NCI-H1436 treated with DMSO at 0.1 percent for 48 hours (cell line): ENCODE results near the gene AUTS2.
A peak's percentile ranks its signal among the peaks of the same experiment; 100 is the strongest.

Source experiments
- DNase-seq: peaks from one replicate; lab custom pipeline; 2025; lab: John Stamatoyannopoulos, UW

Gene AUTS2

DNA sequence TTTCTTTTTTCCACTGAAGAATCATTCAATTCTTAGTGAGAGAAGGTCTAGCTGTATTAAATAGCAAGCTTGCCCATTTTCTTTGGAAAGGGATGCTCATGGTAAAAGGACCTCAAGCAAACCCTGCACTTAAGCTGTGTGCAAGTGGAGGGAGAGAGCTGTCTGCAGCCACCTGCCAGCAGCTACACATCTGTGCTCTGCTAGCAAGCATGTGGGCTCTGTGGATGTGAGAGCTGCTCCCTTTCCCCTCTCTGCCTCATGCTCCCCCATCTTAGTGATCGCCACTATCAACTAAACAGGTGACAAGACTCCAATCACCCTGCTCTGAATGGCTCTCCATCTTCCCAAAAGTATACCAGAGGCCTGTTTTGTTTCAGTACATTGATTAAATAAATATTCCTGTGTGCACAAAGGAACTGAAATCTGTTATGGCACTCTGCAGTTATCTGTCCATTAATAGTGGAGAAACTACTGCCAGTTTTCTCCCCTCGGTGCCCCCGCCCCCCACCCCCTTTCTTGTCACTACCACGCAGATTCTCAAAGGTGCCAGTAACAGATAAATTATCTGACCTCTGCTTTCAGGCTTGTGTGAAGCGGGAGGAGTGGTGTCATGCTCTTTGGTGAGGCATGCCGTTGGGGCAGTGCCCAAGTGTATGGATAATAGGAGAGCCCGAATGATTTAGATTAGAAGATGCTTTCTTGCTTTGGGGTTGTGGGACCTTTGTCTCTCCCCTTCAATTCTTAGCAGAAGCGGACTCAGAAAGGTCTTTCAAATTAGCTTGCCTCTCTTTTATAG, 26.4 kb downstream of the AUTS2 start:
- DNase-seq, result no peak

DNA sequence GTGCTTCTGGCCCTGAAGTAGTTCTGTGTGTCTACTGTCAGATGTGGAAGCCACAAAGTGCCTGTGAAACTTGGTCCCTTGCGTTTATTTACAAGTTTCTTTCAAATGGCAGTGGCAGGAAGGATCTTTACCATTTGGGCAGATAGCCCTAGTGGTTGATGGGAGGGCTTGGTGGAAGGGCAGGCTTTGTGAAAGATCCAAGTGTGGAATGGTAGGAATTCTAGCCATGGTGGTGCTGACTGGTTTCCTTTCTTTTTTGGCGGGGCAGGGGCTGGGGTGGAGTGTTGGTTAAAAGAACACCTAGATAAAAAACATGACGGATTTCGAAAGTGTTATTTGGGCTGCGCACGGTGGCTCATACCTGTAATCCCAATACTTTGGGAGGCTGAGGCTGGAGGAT, 27.0 kb downstream of the AUTS2 start:
- DNase-seq, result no peak

DNA sequence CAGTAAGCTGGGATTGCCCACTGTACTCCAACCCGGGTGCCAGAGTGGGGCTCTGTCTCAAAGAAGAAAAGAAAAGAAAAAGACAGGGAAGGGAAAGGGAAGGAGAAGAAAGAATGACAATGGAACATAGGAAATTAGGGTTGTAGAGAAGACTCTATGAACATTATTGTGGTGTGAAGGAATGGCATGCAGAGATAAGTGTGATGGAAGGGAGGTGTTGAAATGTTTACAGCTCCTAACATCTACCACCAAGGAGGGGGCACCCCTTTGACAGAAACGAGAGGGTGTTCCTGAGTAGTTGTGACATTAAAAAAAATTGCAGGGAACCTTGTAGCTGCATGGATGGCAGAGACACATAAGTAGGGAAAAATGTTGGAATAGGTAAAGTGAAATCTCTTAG, 27.5 kb downstream of the AUTS2 start:
- DNase-seq, result no peak

DNA sequence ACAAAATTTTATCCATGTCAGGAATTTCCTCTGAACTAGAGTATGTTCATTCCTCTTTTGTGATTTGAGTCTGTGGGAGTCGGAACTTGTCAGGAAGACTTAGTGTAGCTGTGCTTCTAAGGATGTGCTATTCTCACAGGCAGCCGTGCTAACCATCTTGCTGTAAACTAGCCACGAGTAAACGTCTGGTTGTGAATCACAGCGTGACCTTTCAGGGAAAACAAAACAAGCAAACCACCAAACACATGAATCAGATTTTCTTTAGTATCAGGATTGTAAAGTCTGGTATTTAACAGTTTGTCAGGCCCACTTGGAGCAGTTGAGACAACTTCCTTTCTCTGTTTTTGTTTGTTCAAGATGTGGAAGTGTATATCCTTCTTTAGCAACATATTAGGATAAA, 32.0 kb downstream of the AUTS2 start:
- DNase-seq, result no peak

DNA sequence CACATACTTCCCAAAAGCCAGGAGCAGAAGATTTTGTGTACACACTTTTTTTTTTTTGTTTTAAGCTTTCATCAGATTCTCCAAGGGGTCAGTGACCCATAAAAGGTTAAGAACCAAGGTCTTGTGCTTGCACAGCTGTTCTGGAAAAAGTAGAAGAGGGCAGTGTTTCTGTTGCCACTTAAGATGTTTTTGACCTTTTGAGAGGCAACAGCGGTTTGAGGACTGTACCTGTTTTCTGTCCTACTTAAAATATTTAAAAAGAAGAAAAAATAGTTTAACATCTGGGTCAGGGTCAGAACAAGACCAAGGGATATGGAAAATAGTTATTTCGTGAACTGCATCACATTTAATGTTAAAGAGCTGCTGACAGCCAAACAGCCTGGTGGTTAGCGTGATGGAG, 32.9 kb downstream of the AUTS2 start:
- DNase-seq, result no peak

DNA sequence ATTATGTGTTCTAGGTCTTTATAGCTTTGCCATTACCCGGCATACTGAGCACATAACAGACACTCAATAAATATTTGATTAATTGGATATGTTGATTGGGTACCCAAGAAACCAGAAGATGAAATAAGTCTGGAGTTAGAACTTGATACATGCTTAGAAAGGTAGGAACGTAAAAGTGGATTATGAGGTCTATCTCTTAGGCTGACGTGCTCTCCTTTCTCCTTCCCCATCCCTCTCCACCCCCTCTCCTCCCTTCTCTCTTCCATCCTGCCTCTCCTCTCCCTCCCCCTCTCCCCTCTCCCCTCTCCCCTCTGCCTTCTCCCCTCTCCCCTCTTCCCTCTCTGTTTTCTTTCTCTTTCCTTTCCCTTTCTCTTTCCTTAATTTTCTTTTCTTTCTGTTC, 34.0 kb downstream of the AUTS2 start:
- no peak for DNase-seq

DNA sequence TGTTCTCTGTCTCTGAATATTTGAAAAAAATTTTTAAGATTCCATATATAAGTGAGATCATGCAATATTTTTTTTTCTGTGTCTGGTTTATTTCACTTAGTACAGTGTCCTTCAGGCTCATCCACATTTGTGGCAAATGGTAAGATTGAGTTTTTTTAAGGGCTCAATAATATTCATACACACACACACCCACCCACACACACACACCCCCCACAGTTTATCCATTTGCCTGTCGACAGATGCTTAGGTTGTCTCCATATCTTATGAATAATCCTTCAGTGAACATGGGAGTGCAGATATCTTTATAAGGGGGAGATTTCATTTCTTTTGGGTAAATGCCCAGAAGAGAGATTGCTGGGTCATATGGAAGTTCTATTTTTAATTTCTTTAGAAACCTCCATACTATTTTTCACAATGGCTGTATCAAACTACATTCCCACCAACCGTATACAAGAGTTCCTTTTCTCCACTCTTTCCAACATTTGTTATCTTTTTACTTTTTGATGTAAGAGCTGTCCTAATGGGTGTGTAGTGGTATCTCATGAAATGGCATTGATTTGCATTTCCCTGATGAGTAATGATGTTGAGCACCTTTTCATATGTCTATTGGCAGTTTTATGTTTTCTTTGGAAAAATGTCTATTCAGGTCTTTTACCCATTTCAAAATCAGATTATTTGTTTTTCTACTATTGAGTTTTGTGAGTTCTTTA, 35.0 kb downstream of the AUTS2 start:
- DNase-seq, result no peak

DNA sequence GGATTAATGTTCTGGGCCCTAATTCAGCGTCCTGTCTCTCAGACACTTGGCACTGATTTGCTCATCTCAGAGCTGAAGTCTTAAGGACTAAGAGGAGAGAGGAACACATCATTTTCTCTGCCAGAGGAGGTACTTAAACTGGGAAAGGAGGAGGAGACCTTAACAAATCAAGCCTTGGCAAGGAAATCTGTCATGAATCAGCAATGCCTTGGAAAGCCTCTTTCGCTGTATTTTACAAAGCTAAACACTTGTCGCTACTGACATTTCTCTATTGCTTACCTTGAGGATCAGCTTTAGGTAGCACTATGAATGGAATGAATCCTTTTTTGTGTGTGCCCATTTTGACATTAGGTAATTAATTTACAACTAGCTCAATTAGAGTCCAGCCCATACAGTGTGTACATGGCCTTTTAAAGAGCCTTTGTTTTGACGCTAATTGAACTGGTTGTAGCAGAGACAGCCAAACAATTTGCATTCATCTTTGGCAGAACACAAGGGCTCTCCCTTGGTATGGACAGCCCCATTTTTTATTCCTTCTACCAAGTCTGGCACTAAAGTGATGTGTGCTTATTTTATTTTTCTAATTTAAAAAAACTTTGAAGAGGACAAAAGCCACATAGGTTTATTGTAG, 37.4 kb downstream of the AUTS2 start:
- no peak for DNase-seq

DNA sequence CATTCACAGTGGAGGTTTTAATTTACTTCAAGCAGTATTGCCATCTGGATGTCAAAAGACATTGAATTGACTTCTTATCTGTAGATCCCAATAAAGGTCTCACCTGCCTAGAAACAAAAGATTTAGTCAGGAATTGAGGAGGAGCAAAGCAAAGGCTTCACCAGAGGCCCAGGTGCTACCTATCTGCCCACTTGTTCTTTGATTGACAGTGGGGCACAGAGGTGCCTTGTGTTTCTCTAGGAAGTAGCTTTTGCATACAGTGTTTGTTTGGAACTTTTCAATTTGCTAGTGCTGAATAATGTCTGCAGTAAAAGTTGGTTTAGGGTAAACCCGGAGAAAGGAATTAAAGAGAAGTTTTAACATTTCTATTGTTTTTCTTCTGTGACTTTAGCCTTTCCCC, 40.4 kb downstream of the AUTS2 start:
- DNase-seq, result no peak

DNA sequence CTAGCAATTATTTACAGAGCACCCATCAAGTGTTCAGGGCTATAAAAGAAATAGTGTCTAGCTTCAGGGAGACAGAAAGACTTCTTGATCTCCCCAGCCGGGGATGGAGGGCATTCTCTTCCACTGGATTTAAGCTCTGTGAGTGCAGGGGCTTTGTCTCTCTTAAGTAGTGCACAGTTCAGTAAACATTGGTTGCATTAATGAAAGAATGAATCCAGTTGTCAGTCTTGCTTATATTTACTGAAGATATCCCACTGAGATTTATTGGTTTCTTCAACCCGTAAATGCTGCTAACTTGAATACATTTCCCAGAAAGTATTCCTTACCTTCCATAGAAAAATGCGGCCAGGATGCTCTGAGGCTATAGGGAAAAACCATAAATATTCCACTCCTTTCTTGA, 41.9 kb downstream of the AUTS2 start:
- no peak for DNase-seq

DNA sequence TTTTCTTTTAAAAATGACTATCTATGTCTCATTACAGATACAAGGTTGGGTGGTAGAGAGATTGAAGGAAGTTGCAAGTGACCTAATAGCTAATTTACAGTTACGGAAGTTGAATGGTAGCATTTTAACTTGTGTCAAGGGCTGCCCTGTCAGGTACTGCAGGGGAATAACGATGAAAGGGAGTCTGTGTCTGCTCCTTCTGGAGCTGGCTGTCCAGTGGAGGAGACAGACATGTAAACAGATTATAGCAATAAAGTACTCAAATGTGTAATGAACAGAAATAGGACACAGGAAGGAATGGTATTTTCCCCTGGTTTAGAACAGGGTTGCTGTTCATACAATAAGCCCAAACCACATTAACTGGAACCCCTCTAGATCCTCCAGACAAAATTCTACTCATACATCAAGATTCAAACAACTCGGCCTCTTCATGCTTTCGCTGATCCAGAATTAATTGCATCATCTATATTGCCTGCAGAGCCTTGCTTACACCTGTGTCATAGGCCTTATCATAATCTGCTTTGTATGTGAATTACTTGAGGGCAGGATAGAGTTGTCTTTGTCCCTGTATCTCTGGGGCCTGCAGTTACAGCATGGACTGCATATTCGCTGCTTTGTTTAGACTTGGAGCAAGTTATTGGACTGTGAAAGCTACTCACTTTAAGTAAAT, 42.8 kb downstream of the AUTS2 start:
- DNase-seq, result no peak

DNA sequence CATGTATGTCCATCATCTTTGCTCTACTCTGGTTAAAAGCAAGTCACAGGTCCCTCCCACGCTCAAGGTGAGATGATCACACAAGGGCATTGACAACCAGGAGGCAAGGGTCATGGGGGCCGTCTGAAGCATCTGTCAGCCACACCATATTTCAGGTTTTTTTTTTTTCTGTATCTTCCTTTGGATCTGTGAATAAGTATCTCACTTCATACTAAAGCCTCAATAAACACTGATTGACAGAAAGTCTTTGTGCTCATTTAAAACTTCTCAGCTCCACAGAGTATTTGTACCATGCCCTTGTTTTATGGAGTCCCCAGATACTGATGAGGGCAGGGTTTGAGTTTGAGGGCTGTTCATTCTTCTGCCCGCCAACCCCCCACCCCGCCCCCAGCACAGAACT, 45.0 kb downstream of the AUTS2 start:
- DNase-seq, result no peak

DNA sequence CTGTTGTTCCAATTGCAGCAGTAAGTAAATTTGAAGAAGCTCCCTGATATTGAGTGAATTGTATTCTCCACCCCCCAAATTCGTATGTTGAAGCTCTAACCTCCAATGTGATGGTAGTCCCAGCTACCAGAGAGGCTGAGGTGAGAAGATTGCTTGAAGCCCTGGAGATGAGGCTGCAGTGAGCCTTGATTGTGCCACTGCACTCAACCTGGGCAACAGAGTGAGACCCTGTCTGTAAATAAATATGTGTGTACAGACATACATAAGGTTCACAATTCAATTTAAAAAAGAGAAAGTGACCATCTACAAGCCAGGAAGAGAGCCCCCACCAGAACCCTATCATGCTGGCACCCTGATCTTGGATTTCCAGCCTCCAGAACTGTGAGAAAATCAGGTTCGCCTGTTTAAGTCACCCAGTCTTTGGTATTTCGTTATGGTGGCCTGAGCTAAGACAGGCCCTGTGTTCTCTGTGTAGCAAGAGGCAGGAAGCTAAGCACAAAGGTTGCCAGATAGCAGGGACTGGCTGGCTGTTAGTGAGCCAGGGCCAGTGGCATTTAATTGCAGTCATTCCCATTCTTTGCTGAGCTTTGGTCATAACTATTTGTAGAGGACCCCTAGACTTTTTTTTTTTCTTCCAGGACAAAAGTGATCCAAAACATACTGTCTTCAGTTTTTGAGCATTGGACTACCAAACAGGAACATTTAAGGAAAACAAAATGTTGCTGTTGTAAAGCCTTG, 45.6 kb downstream of the AUTS2 start:
- no peak for DNase-seq

DNA sequence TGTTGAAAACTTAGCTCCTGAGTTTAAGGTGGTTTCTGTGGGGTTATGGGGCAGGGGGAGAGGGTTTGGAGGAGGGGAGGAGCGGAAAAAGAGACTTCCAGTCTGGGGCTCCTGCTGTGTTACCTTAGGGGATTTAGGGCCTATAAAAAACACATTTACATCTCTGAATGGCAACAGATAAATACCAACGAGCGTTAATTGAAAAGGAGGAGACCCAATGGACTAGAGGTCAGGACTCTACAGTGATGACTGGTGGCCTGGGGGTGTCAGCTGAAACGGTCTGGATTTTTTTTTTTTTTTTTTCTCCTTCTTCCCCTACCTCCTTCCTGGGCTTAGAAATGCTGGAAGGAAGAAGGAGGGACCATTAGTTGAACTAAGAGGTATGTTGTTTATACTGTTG, 47.4 kb downstream of the AUTS2 start:
- no peak for DNase-seq

DNA sequence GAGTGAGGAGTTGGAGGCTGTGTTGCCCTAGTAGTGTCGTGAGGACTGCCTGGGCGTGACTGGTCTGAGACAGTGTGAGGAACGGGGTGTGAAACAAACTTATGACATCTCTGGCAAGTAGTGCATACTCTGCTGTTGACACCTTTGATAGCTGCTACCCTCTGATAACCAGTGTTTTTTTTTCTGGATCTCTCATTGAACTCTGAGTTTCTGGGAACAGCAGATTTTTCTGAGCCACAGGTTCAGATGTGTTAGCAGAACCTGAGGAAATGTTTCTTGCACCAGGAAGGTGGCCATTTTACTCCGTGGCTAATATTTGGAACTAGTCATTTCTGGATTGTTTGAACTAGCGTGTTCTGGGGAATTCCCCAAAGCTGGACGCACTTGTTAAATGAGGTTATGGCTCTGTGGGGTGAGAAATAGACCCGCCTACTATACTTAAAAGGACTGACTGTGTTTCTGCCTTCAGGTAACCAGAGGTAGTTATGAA, 52.9 kb downstream of the AUTS2 start:
- DNase-seq, result no peak

DNA sequence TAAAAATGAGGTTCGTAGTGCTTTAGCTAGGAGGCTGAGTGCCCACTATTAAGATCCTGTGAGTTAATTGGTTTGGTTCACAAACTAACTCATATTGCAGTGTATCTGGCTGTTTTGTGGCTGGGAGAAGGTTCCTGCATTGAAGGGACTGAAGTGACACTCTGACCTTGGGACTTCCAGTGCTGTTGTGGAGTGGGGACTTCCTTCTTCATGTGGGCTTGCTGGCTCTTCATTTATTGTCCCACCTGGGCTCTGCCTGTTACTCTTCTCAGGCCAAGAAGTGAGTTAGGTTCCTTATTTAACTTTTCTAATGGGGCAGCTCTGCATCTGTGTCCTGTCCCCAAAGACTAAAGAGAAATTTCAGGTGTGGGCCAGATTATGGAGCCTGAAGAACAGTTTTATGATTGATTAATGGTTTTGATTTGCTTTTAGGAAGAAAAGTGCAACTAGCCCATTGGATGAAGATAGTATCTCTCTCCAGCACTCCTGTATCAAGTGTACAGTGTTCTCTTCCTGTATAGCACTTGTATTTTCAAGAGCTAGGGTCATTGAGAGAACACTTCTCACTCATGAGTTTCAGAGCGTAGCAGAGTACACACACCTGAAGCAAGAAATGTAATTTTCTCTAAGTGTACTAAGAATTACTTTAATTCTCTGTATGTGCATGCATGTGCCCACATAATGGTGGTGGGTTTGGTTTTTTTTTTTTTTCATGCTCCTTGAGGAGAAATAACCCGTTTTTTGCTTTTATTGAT, 54.8 kb downstream of the AUTS2 start:
- DNase-seq, result peak; percentile 12

DNA sequence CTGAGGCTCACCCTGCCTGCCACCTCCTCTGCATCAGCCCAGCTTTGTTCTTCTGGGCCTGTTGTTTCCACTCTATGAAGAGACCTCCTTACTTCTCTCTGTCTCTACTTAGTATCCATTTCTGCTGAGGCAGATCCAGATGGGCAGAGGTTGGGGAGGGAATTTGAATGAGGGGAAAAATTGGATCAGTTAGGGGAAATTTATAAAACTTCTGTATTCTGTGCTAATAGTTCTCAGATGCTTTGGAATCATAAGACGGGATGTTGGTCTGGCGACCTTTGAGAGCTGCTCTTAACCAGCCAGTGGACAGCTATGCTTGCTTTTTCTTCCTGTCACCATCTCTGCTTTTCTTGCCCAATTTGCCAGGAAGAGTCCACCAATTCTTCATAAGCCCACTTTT, 55.5 kb downstream of the AUTS2 start:
- no peak for DNase-seq

DNA sequence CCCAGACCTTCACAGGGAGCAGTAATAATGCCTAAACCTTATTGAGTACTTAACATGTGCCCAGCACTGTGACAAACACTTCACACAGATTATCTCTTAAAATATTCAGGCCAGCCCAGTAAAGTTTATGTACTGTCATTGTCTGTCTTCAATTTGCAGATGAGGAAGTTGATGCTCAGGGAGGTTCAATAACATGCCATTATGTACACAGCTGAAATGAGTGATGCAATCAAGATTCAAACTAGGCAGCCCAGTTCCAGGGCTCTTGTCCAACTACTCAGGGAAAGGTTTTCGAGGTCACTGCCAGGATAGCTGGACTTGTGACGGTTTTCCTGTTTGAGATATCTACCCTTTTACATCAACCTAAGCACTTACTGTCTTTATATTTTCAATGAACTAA, 56.1 kb downstream of the AUTS2 start:
- DNase-seq, result peak; percentile 49

DNA sequence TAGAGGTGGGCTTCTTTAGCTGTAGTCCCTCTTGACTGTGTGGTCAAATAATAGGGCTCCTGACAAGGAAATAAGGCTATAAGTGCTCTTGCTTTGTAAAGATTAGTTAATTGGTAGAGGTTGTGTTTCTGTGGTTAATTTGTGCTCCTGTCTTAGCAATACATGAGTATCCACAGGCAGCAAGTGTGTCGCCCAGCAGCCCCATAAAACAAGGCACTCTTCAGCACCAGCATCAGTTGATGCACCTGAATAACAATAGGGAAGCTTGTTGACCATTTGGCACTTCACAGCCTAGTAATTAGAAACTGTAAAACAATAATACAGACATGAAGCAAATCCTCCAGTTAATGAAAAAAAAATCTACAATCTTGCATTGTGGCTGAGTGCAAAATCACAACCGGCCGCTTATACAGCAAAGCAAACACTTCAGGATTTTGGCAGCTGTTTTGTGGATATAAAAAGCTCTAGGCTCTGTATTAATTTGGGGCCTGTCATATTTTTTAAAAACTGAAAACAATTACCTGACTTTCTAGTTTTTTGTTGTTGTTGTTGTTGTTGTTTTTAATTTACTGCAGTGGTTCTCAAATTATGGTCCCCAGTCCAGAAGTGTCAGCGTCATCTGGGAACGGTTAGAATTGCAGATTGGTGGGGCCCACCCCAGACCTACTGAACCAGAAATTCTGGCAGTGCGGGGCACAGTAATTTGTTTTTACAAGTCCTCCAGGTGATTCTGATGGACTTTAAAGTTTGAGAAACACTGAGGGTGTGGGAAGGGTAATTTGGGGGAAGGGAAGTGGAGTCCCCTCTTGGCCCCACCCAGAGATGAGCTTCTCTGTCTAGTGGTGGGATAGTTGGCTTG, 56.8 kb downstream of the AUTS2 start:
- no peak for DNase-seq

DNA sequence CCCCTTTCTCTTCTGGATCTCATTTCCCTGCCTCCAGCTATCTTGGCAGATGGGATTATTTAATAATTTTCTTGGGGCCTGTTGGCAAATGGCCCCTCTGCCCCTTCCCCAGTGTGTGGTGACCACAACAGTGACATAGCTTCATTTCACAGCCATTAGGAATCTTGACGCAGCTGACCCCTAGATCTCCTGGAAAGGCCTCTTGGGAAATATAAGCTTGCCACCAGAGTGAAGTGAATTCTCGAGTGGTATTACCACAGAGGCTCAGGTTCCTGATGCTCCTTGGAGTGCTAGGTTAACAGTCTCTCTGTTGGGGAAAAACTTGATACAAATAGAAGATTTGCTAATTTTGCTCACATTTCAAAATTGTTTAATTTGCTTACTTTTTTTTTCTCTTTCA, 57.8 kb downstream of the AUTS2 start:
- no peak for DNase-seq
